ENCODE measurements around the gene KCNIP3. TPM values are rescaled to one million over a fixed set of nuclear protein-coding genes. Genes with fewer than 3 reads are reported as not detected.
"Not testable (repeated sequence)": the region's sequence is repeated elsewhere in the genome, so short reads cannot be mapped to it uniquely, and the experiment has no call there.

KCNIP3 gene
- total RNA-seq, 1 donor from 2014 or later, result 4.9 TPM

DNA sequence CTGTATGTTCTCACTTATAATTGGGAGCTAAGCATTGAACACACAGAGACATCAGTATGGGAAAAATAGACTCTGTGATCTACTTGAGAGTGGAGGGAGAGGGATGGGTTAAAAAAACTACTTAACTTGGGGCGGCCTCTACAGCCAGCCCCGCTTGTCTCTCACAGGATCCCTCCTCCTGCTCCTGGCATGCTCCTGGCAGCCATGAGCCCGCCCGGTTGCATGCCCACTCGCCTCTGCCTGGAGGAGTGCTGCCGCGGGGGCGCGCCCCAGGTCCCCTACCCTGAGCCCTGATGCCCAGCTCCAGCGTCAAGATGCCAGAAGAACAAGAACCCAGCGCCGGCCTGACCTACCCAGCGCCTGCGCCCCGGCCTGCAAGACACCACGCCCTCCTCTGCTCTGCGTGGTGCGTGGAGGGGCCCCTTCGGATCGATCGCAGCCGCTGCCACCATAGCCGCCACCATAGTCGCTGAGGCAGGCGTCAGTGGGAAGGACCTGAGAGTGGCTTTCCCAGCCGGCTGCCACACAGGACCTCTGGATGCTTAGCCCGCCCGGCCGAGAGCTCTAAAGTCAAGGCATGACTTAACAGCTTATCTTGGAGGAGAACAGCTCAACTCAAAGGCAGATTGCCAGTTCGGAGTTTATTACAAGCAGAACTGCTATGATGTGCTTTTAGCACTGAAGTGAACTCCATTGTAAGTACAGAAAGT lies 138.2 kb downstream of the KCNIP3 start:
- DNase-seq (ENCODE audit: low spot score in 2 of 2); FAIRE-seq: not testable (repeated sequence)

Other genes starting within 250 kb of the KCNIP3 start
- gene MRPS5, start 175.5 kb upstream of the KCNIP3 start, total RNA-seq, result 40.8 TPM
- gene ZNF514, start 137.5 kb upstream of the KCNIP3 start, total RNA-seq, result 24.5 TPM
- gene ZNF2, start 131.5 kb upstream of the KCNIP3 start, total RNA-seq, result 11.4 TPM
- gene ZNF892, start 89.8 kb upstream of the KCNIP3 start, total RNA-seq, result 29.8 TPM
- gene PROM2, start 22.9 kb upstream of the KCNIP3 start, total RNA-seq, result 0.82 TPM
- gene FAHD2A, start 105.4 kb downstream of the KCNIP3 start, total RNA-seq, result 5.7 TPM
- not detected for gene TRIM43B, start 187.4 kb downstream of the KCNIP3 start, total RNA-seq